H9 (cell line): Measurements from ENCODE around the gene PLA2R1. TPM values are rescaled to one million over a fixed set of nuclear protein-coding genes. Genes with fewer than 3 reads are reported as not detected.

Experiments used
- DNase-seq: peaks from one replicate; pipeline ENCODE4 v3.0.0-alpha.2; 2017
- H2AFZ ChIP-seq: one replicate; pipeline ENCODE4 v1.6.1; 2013; ENCODE audit warnings: mild to moderate bottlenecking, low read length, control low read depth, moderate library complexity
- H2AK5ac ChIP-seq: 2 replicates; pipeline ENCODE4 v1.6.1; 2013; ENCODE audit warnings: low read length, control low read depth, mixed read lengths; ENCODE audit not compliant: insufficient read length
- H2BK120ac ChIP-seq: one replicate; pipeline ENCODE4 v1.6.1; 2013; ENCODE audit warnings: low read depth, mild to moderate bottlenecking, low read length, control low read depth, inconsistent platforms; ENCODE audit not compliant: poor library complexity, severe bottlenecking
- H2BK12ac ChIP-seq: 2 replicates; pipeline ENCODE4 v1.6.1; 2013; ENCODE audit warnings: low read length, control low read depth, mixed read lengths, low read depth; ENCODE audit not compliant: insufficient read length
- H2BK15ac ChIP-seq: 2 replicates; pipeline ENCODE4 v1.6.1; 2013; ENCODE audit warnings: low read depth, low read length, control low read depth
- H2BK20ac ChIP-seq: one replicate; pipeline ENCODE4 v1.6.1; 2013; ENCODE audit warnings: low read depth, mild to moderate bottlenecking, low read length, control low read depth, inconsistent platforms; ENCODE audit not compliant: poor library complexity, severe bottlenecking
- H2BK5ac ChIP-seq: 2 replicates; pipeline ENCODE4 v1.6.1; 2013; ENCODE audit warnings: low read length, control low read depth, mixed read lengths; ENCODE audit not compliant: insufficient read length
- H3K14ac ChIP-seq: 2 replicates; pipeline ENCODE4 v1.6.1; 2013; ENCODE audit warnings: low read length, control low read depth; ENCODE audit not compliant: insufficient read depth
- H3K18ac ChIP-seq: 2 replicates; pipeline ENCODE4 v1.6.1; 2013; ENCODE audit warnings: low read depth, mild to moderate bottlenecking, mixed read lengths, low read length, control low read depth; ENCODE audit not compliant: insufficient read length
- H3K23ac ChIP-seq: 2 replicates; pipeline ENCODE4 v1.6.1; 2013; ENCODE audit warnings: low read length, control low read depth, mixed read lengths, low read depth; ENCODE audit not compliant: insufficient read length
- H3K23me2 ChIP-seq: 2 replicates; pipeline ENCODE4 v1.6.1; 2013; ENCODE audit warnings: low read depth, mild to moderate bottlenecking, mixed read lengths, low read length, control low read depth; ENCODE audit not compliant: insufficient read length, poor library complexity, severe bottlenecking
- H3K27ac ChIP-seq: 2 replicates; pipeline ENCODE4 v1.5.1; 2013; ENCODE audit warnings: low read length, control low read depth, mixed read lengths, low read depth; ENCODE audit not compliant: insufficient read length
- H3K27me3 ChIP-seq: 2 replicates; pipeline ENCODE4 v1.6.1; 2013; ENCODE audit warnings: low read length, control low read depth, inconsistent platforms; ENCODE audit not compliant: insufficient read depth
- H3K4ac ChIP-seq: 2 replicates; pipeline ENCODE4 v1.6.1; 2013; ENCODE audit warnings: low read depth, mild to moderate bottlenecking, control low read depth, inconsistent platforms, low read length, moderate library complexity
- H3K4me1 ChIP-seq: 2 replicates; pipeline ENCODE4 v1.6.1; 2013; ENCODE audit warnings: low read length, control low read depth, inconsistent platforms; ENCODE audit not compliant: insufficient read depth
- H3K4me2 ChIP-seq: 2 replicates; pipeline ENCODE4 v1.6.1; 2013; ENCODE audit warnings: low read length, control low read depth, mixed read lengths; ENCODE audit not compliant: insufficient read length, insufficient read depth
- H3K56ac ChIP-seq: 2 replicates; pipeline ENCODE4 v1.6.1; 2013; ENCODE audit warnings: low read depth, mild to moderate bottlenecking, mixed read lengths, low read length, control low read depth; ENCODE audit not compliant: insufficient read length
- H3K79me1 ChIP-seq: 2 replicates; pipeline ENCODE4 v1.6.1; 2013; ENCODE audit warnings: low read depth, mild to moderate bottlenecking, moderate library complexity, low read length, control low read depth, inconsistent platforms; ENCODE audit not compliant: insufficient read depth, poor library complexity, severe bottlenecking
- H3K79me2 ChIP-seq: 2 replicates; pipeline ENCODE4 v1.6.1; 2013; ENCODE audit warnings: low read length, control low read depth, inconsistent platforms; ENCODE audit not compliant: insufficient read depth
- H3K9ac ChIP-seq: 2 replicates; pipeline ENCODE4 v1.6.1; 2013; ENCODE audit warnings: low read length, control low read depth, mixed read lengths; ENCODE audit not compliant: insufficient read length; ENCODE audit errors: extremely low read depth
- H3K9me3 ChIP-seq: one replicate; pipeline ENCODE4 v1.6.1; 2013; ENCODE audit warnings: low read depth, low read length, inconsistent platforms; ENCODE audit not compliant: control insufficient read depth
- H3T11ph ChIP-seq: one replicate; pipeline ENCODE4 v1.6.1; 2013; ENCODE audit warnings: mild to moderate bottlenecking, low read length, control low read depth, inconsistent platforms
- H4K20me1 ChIP-seq: one replicate; pipeline ENCODE4 v1.6.1; 2013; ENCODE audit not compliant: control insufficient read depth, insufficient read length, insufficient read depth
- H4K5ac ChIP-seq: 2 replicates; pipeline ENCODE4 v1.6.1; 2013; ENCODE audit warnings: low read depth, mild to moderate bottlenecking, mixed read lengths, low read length, control low read depth; ENCODE audit not compliant: insufficient read length
- H4K8ac ChIP-seq: replicated peaks from 2 replicates; pipeline ENCODE4 v1.6.1; 2013; ENCODE audit warnings: low read length, control low read depth, mixed read lengths, low read depth; ENCODE audit not compliant: insufficient read length
- H4K91ac ChIP-seq: 2 replicates; pipeline ENCODE4 v1.6.1; 2013; ENCODE audit warnings: low read depth, mild to moderate bottlenecking, moderate library complexity, mixed read lengths, low read length, control low read depth; ENCODE audit not compliant: insufficient read length
- H3K27ac Mint-ChIP-seq, 3 experiments: 2 replicates in 2 of 3; 3 replicates in 1 of 3; pipeline ENCODE4 v1.8.0; 2020 to 2021; ENCODE audit warnings: mixed read lengths in 3 of 3, mild to moderate bottlenecking in 1 of 3, moderate library complexity in 1 of 3
- H3K27me3 Mint-ChIP-seq: 2 replicates; pipeline ENCODE4 v1.8.0; 2021; ENCODE audit warnings: low read depth, mild to moderate bottlenecking, moderate library complexity, mixed read lengths
- H3K36me3 Mint-ChIP-seq, 3 experiments: 2 replicates in 2 of 3; 3 replicates in 1 of 3; pipeline ENCODE4 v1.8.0; 2020 to 2021; ENCODE audit warnings: low read depth in 3 of 3, mixed read lengths in 3 of 3; ENCODE audit not compliant: insufficient read depth in 1 of 3
- H3K4me1 Mint-ChIP-seq, 2 experiments: 2 replicates each; pipeline ENCODE4 v1.8.0; 2020; ENCODE audit warnings: mixed read lengths in 2 of 2
- H3K4me3 Mint-ChIP-seq, 2 experiments: 2 replicates in 1 of 2; 3 replicates in 1 of 2; pipeline ENCODE4 v1.8.0; 2020 to 2021; ENCODE audit warnings: mild to moderate bottlenecking in 2 of 2, mixed read lengths in 2 of 2, moderate library complexity in 1 of 2
- H3K9me3 Mint-ChIP-seq, 2 experiments: 2 replicates in 1 of 2; 3 replicates in 1 of 2; pipeline ENCODE4 v1.8.0; 2020; ENCODE audit warnings: mild to moderate bottlenecking in 2 of 2, mixed read lengths in 2 of 2, moderate library complexity in 1 of 2
- CTCF ChIP-seq: fragments of 200-600 bp; sonication (generic); conservative IDR thresholded peaks from 3 replicates; pipeline ENCODE4 v1.8.0; 2021; ENCODE audit warnings: antibody characterized with exemption, mild to moderate bottlenecking
- WGBS: extraction: QIAGEN DNeasy Blood & Tissue Kit; methylation state at CpG from one replicate; pipeline ENCODE4 v1.1.7; 2013; ENCODE audit warnings: missing lambda C conversion rate, low lambda C conversion rate, mixed read lengths; ENCODE audit not compliant: insufficient read length; ENCODE audit errors: extremely low coverage; 5-methylcytosine and 5-hydroxymethylcytosine counted together
- total RNA-seq: library from RNA; stranded (reverse); gene quantifications from 2 replicates; pipeline ENCODE4 v1.2.1, GENCODE V29; 2021

Gene PLA2R1
- total RNA-seq, 1 experiment from 2014 or later = 0.83 TPM

DNA sequence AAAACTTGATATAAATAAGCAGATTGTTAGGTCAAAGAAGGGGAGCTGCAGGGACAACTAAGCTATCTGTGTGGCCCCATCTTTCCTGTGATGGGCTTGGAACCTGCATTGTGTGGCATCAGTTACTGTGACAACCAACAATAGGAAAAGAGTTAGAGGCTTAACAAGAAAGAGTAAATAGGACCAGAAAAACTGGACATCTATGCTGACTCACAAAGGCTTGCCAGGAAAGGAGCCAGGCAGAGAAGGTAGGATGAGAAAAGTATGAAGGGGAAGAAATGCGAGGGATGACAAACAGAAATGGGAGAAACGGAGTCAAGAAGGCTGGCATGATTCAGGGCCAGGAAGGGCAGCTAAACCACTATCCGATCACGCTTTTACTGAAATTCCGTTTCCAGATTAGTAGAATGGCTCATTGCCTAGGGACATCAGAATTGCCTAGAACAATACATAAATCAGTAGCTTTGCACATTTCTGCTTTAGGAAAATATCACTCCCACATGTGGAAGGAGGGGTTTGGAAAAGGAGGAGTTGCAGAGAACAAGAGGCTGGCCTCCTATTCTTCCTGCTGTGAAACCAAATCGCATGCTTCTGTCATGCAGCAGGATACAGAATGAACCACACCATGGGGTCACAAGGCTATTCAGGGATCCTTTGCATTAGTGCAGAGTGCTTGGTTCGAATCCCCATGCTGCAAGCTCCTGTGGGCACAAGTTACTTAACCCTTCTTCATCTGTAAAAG lies 7.3 kb downstream of the PLA2R1 start:
- Histone ChIP-seq H4K8ac (no peak overlapping the region), H3K23me2 (no peaks in the 10 kb centered on the region), H3K56ac (no peak overlapping the region), H2BK15ac (no peak overlapping the region), H3K4ac (no peak overlapping the region), H2BK20ac (no peak overlapping the region), H2BK120ac (no peak overlapping the region), H3K27ac (no peak overlapping the region), H2BK12ac (no peak overlapping the region), H3T11ph (no peak overlapping the region), H3K79me2 (no peaks in the 10 kb centered on the region), H3K4me1 (peaks cover 5% of the 10 kb centered on the region; the same call in 1 of the 2 replicates), H2AFZ (no peak overlapping the region), H2AK5ac (no peak overlapping the region), H3K27me3 (no peaks in the 10 kb centered on the region), H3K18ac (no peak overlapping the region), H4K20me1 (no peaks in the 10 kb centered on the region), H3K14ac (no peak overlapping the region), H3K9me3 (no peaks in the 10 kb centered on the region), H2BK5ac (no peak overlapping the region), H3K9ac (no peak overlapping the region), H3K4me2 (peak overlapping the region; percentile 14), H4K5ac (no peak overlapping the region), H3K23ac (no peak overlapping the region), H3K79me1 (no peaks in the 10 kb centered on the region), H4K91ac (no peak overlapping the region)
- no peak for TF ChIP-seq CTCF
- DNase-seq = peak; percentile 77
- peaks cover 41 to 55% of the 10 kb centered on the region in 2 experiments for H3K4me1 Mint-ChIP-seq
- no peaks in the 10 kb centered on the region; a peak in 1 of 5 replicates for H3K9me3 Mint-ChIP-seq
- WGBS = no CpG with 5 or more reads among the region's 7 CpGs
- peaks cover 28% of the 10 kb centered on the region for H3K27me3 Mint-ChIP-seq
- H3K4me3 Mint-ChIP-seq = no peak overlapping the region
- H3K36me3 Mint-ChIP-seq = peaks cover 0 to 13% (median 9%) of the 10 kb centered on the region in 3 experiments; a peak in 3 of 7 replicates
- H3K27ac Mint-ChIP-seq = peak overlapping the region in 1 of 3 experiments; percentile 35; a peak in 2 of 7 replicates
